ENCODE data around the gene PPP1R27. TPM values are rescaled to one million over a fixed set of nuclear protein-coding genes. Genes with fewer than 3 reads are reported as not detected.
A peak's percentile ranks its signal among the peaks of the same experiment; 100 is the strongest.

Gene PPP1R27
- under 1 TPM in 2 of 3 donors, not detected in 1; 0.17 to 0.26 TPM for polyA plus RNA-seq (ENCODE audit: insufficient read length in 3 of 3)

- DNase-seq (ENCODE audit: low read depth in 3 of 3, low spot score in 2 of 3): no peak
Measured at GRCh38 chr17:81834831-81835267, at the start of gene PPP1R27. PPP1R27 (minus strand) TSS chr17:81835050; CDS start chr17:81834953, 97 bp downstream.

GRCh38 chr17:81884520-81884919 is 49.7 kb upstream of the PPP1R27 start:
- no peak for DNase-seq (ENCODE audit: low read depth in 3 of 3, low spot score in 2 of 3)

- DNase-seq (ENCODE audit: low read depth in 3 of 3, low spot score in 2 of 3): no peak
Measured at GRCh38 chr17:81879121-81879520, 44.3 kb upstream of the PPP1R27 start.

GRCh38 chr17:81878294-81878693 is 43.4 kb upstream of the PPP1R27 start:
- no peak for DNase-seq (ENCODE audit: low read depth in 3 of 3, low spot score in 2 of 3)

- no peak for DNase-seq (ENCODE audit: low read depth in 3 of 3, low spot score in 2 of 3)
Measured at GRCh38 chr17:81877569-81877968, 42.7 kb upstream of the PPP1R27 start.

- DNase-seq (ENCODE audit: low read depth in 3 of 3, low spot score in 2 of 3): peak in 2 of 3 donors; percentile 73 to 78
Measured at GRCh38 chr17:81871387-81872230, 36.8 kb upstream of the PPP1R27 start.

- DNase-seq (ENCODE audit: low read depth in 3 of 3, low spot score in 2 of 3): no peak
Measured at GRCh38 chr17:81870981-81871386, 36.1 kb upstream of the PPP1R27 start, which contains the start of gene ARHGDIA. ARHGDIA (minus strand) TSS chr17:81871337; CDS start chr17:81869930, 1,407 bp downstream.

GRCh38 chr17:81870131-81870980 is 35.5 kb upstream of the PPP1R27 start:
- no peak for DNase-seq (ENCODE audit: low read depth in 3 of 3, low spot score in 2 of 3)

- DNase-seq (ENCODE audit: low read depth in 3 of 3, low spot score in 2 of 3): no peak
Measured at GRCh38 chr17:81869221-81870130, 34.6 kb upstream of the PPP1R27 start.

- no peak for DNase-seq (ENCODE audit: low read depth in 3 of 3, low spot score in 2 of 3)
Measured at GRCh38 chr17:81868674-81869220, 33.9 kb upstream of the PPP1R27 start.

GRCh38 chr17:81867991-81868673 is 33.3 kb upstream of the PPP1R27 start:
- no peak for DNase-seq (ENCODE audit: low read depth in 3 of 3, low spot score in 2 of 3)

GRCh38 chr17:81867170-81867990 is 32.5 kb upstream of the PPP1R27 start:
- no peak for DNase-seq (ENCODE audit: low read depth in 3 of 3, low spot score in 2 of 3)

- DNase-seq (ENCODE audit: low read depth in 3 of 3, low spot score in 2 of 3): no peak
Measured at GRCh38 chr17:81866440-81867169, 31.8 kb upstream of the PPP1R27 start.

GRCh38 chr17:81865733-81866439 is 31.0 kb upstream of the PPP1R27 start:
- no peak for DNase-seq (ENCODE audit: low read depth in 3 of 3, low spot score in 2 of 3)

- DNase-seq (ENCODE audit: low read depth in 3 of 3, low spot score in 2 of 3): no peak
Measured at GRCh38 chr17:81865358-81865732, 30.5 kb upstream of the PPP1R27 start.

- no peak for DNase-seq (ENCODE audit: low read depth in 3 of 3, low spot score in 2 of 3)
Measured at GRCh38 chr17:81863833-81864768, 29.3 kb upstream of the PPP1R27 start.
